NT2/D1 (cell line): Measurements from ENCODE around the gene MRPL24.

Source experiments
- SUZ12 ChIP-seq: IDR thresholded peaks from 2 replicates; pipeline ENCODE4 v1.6.1; 2011; ENCODE audit not compliant: insufficient read length, insufficient read depth; ENCODE audit errors: extremely low read depth
- YY1 ChIP-seq: IDR thresholded peaks from 2 replicates; pipeline ENCODE4 v1.6.1; 2011; ENCODE audit not compliant: insufficient read length, insufficient read depth

- TF ChIP-seq SUZ12 (no peak), YY1 (no peak)
Observed at GRCh38 chr1:156706657-156707416, 34.1 kb downstream of the MRPL24 start.
